ENCODE data around the gene CEL.
"Not testable (repeated sequence)": the region's sequence is repeated elsewhere in the genome, so short reads cannot be mapped to it uniquely, and the experiment has no call there.

Gene CEL

DNA sequence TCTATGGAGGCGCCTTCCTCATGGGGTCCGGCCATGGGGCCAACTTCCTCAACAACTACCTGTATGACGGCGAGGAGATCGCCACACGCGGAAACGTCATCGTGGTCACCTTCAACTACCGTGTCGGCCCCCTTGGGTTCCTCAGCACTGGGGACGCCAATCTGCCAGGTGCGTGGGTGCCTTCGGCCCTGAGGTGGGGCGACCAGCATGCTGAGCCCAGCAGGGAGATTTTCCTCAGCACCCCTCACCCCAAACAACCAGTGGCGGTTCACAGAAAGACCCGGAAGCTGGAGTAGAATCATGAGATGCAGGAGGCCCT is 3.2 kb downstream of the CEL start:
- DNase-seq = no peak

DNA sequence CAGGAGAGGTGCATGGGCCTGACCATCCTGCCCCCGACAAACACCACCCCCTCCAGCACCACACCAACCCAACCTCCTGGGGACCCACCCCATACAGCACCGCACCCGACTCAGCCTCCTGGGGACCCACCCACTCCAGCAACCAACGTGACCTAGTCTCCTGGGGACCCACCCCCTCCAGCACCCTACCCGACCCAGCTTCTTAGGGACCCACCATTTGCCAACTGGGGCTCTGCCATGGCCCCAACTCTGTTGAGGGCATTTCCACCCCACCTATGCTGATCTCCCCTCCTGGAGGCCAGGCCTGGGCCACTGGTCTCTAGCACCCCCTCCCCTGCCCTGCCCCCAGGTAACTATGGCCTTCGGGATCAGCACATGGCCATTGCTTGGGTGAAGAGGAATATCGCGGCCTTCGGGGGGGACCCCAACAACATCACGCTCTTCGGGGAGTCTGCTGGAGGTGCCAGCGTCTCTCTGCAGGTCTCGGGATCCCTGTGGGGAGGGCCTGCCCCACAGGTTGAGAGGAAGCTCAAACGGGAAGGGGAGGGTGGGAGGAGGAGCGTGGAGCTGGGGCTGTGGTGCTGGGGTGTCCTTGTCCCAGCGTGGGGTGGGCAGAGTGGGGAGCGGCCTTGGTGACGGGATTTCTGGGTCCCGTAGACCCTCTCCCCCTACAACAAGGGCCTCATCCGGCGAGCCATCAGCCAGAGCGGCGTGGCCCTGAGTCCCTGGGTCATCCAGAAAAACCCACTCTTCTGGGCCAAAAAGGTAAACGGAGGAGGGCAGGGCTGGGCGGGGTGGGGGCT is 4.6 kb downstream of the CEL start:
- DNase-seq = no peak

DNA sequence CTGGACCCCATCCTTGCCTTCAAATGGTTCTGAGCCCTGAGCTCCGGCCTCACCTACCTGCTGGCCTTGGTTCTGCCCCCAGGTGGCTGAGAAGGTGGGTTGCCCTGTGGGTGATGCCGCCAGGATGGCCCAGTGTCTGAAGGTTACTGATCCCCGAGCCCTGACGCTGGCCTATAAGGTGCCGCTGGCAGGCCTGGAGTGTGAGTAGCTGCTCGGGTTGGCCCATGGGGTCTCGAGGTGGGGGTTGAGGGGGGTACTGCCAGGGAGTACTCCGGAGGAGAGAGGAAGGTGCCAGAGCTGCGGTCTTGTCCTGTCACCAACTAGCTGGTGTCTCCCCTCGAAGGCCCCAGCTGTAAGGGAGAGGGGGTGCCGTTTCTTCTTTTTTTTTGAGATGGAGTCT is 5.2 kb downstream of the CEL start:
- no peak for DNase-seq

DNA sequence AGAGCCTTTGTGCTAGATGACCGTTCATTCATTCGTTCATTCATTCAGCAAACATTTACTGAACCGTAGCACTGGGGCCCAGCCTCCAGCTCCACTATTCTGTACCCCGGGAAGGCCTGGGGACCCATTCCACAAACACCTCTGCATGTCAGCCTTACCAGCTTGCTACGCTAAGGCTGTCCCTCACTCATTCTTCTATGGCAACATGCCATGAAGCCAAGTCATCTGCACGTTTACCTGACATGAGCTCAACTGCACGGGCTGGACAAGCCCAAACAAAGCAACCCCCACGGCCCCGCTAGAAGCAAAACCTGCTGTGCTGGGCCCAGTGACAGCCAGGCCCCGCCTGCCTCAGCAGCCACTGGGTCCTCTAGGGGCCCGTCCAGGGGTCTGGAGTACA is 6.0 kb downstream of the CEL start:
- no peak for DNase-seq

DNA sequence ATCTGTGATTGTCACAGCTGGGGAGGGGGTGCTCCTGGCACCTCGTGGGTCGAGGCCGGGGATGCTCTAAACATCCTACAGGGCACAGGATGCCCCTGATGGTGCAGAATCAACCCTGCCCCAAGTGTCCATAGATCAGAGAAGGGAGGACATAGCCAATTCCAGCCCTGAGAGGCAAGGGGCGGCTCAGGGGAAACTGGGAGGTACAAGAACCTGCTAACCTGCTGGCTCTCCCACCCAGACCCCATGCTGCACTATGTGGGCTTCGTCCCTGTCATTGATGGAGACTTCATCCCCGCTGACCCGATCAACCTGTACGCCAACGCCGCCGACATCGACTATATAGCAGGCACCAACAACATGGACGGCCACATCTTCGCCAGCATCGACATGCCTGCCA is 6.7 kb downstream of the CEL start:
- not testable (repeated sequence) for DNase-seq

DNA sequence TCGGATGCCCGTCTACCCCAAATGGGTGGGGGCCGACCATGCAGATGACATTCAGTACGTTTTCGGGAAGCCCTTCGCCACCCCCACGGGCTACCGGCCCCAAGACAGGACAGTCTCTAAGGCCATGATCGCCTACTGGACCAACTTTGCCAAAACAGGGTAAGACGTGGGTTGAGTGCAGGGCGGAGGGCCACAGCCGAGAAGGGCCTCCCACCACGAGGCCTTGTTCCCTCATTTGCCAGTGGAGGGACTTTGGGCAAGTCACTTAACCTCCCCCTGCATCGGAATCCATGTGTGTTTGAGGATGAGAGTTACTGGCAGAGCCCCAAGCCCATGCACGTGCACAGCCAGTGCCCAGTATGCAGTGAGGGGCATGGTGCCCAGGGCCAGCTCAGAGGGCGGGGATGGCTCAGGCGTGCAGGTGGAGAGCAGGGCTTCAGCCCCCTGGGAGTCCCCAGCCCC is 8.8 kb downstream of the CEL start:
- DNase-seq = not testable (repeated sequence)

DNA sequence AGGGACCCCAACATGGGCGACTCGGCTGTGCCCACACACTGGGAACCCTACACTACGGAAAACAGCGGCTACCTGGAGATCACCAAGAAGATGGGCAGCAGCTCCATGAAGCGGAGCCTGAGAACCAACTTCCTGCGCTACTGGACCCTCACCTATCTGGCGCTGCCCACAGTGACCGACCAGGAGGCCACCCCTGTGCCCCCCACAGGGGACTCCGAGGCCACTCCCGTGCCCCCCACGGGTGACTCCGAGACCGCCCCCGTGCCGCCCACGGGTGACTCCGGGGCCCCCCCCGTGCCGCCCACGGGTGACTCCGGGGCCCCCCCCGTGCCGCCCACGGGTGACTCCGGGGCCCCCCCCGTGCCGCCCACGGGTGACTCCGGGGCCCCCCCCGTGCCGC is 9.2 kb downstream of the CEL start:
- DNase-seq = not testable (repeated sequence)

DNA sequence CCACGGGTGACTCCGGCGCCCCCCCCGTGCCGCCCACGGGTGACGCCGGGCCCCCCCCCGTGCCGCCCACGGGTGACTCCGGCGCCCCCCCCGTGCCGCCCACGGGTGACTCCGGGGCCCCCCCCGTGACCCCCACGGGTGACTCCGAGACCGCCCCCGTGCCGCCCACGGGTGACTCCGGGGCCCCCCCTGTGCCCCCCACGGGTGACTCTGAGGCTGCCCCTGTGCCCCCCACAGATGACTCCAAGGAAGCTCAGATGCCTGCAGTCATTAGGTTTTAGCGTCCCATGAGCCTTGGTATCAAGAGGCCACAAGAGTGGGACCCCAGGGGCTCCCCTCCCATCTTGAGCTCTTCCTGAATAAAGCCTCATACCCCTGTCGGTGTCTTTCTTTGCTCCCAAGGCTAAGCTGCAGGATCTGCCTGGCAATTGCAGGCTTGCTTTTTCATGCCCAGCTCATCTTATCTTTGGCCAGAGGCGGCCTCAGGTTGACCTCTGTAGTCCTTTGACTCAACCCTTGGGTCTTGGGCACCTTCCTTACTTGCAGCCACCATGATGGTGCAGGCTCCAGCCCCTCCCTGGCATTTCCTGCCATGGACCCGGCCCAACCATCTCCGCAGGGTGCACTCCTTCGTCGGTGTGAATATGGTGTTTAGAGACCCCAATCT is 9.8 kb downstream of the CEL start:
- DNase-seq = no peak

DNA sequence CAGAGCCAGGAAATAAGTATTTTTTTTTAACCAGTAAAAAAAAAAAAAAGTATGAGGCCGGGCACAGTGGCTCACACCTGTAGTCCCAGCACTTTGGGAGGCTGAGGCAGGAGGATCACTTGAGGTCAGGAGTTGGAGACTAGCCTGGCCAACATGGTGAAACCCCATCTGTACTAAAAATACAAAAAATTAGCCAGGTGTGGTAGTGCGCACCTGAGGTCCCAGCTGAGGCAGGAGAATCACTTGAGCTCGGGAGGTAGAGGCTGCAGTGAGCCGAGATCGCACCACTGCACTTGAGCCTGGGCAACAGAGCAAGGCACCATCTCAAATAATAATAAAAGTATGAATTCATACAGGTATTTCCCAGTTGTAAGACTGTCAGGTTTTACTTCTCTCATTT is 10.4 kb downstream of the CEL start:
- not testable (repeated sequence) for DNase-seq

DNA sequence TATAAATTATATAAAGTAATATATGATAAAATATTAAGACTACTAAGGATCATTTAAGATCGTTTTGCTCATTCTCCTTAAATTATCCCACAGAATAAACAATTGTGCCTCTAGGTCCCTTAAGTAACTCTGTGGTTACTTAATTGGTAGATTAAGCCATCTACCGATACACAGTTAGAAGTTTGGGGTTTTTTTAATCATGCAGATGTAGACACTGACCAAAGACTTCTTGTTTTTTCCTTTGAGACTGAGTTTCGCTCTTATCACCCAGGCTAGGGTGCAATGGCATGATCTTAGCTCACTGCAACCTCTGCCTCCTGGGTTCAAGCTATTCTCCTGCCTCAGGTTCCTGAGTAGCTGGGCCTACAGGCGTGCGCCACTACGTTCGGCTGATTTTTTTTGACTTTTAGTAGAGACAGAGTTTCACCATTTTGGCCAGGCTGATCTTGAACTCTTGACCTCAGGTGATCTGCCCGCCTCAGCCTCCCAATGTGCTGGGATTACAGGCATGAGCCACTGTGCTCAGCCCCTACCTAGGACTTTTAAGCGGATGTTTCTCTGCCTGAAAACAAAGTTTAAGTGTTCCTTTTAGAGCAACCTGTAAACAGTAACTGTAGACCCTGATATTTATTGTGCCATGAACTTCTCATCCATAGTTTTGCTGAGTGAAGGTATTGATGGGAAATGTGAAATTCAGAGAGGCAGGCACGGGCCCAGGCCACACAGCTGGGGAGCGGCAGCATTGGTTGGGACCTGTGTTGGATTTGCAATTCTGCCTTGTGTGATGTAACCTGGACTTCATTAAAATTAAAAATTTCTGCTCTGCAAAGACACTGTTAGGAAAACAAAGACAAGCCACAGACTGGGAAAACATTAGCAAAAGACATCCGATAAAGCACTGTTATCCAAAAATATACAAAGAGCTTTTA is 11.6 kb downstream of the CEL start:
- DNase-seq = no peak

DNA sequence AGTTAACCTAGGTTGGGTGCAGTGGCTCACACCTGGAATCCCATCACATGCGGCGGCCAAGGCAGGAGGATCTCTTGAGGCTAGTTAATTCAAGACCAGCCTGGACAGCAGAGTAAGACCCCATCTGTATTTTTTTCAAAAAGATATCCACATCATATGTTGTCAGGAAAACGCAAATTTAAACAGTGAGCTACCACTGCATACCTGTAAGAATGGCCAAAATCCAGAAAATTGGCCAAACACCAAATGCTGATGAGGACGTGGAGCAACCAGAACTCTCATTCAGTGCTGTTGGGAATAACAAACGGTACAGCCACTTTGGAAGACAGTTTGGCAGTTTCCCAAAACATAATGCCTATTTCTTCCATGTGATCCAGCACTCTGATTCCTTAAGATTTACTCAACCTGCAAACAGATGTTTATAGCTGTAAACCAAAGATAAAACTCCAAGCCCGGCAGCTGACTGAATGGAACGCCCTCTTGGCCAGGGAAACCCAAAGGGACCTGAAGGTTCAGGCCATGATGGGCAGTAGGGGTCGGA is 12.4 kb downstream of the CEL start:
- DNase-seq = no peak

DNA sequence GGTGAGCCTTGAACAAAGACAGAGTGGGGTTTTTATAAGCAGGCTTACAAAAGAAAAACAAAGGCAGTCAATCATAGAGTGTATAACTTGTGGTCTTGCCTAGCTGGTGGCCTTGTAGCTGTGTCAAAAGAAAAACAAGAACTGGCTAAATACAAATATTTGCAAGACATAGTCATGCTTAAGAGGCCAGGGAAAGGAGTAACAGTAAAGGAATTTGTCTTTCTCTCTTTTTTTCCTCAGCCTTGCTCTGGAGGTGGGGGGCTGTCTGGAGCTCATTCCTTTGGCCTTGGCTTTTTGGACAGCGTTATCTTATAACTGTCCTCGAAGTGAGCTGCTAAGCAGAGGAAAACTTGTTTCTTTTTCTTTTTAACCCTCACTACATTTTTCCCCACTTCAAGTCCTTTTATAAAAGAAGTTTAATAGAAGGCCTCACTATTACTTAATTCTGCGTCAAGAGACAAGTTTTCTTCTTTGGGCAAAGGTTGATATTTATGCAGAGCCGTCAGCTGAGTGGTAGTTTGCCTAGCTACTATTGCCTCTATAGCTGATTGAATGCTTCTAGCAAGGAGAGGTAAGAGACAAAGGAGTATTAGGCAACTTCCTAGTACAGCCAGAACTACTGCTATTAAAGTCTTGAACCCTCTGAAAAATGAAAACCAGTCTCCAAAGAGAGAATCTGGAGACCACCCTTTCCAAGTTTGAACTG is 14.3 kb downstream of the CEL start:
- no peak for DNase-seq

DNA sequence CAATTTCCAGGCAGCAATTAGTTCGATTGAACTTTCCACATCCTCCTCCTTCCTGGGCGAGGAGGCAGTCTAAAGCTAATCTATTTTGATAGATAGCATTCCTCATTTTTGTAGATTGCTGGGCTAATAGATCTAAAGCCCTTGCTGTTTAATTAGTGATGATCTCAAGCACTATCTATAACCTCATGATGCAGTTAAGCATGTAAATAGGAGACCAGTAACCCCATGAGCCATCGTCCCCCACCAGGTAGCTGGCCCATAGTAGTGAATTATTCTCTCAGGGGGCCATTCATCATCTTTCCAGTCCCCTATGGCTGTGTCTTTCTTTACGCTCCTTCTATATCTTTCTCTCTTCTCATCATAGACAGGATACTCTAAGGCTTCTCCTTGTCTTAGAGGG is 14.9 kb downstream of the CEL start:
- no peak for DNase-seq

DNA sequence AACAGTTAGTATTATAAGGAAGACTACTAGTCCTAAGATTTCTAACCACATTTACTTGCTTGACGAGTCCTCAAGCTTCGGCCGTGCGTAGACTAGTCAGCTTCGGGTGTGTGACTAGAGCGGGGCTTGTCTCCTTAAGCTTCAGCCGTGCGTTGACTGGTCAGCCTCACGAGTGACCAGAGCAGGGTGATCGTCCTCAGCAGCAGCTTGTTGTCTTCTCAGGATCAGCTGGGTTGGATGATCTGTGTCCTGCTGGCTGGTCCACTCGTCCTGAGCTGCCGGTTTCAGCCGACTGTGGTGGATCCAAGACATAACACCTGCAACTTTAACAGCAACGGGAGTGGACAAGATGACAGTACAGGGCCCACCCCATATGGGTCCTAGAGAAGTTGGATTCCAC is 16.7 kb downstream of the CEL start:
- DNase-seq = no peak

DNA sequence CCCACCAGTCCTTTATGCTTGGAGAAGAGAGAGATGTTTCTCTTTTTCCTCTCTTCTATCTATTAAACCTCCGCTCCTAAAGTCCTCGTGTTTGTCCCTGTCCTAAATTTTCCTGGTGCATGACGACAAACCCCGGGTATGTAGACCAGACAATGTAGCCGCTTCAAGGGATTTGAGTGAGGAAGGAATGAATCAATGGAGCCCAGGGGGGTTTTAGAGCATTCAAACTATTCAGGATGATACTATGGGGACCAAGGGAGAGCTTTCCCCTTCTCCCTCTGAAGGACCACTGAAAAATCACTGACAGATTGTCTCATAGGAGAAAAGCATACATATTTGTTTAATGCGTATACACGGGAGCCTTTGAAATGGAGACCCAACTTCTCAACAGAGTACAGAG is 18.4 kb downstream of the CEL start:
- no peak for DNase-seq

DNA sequence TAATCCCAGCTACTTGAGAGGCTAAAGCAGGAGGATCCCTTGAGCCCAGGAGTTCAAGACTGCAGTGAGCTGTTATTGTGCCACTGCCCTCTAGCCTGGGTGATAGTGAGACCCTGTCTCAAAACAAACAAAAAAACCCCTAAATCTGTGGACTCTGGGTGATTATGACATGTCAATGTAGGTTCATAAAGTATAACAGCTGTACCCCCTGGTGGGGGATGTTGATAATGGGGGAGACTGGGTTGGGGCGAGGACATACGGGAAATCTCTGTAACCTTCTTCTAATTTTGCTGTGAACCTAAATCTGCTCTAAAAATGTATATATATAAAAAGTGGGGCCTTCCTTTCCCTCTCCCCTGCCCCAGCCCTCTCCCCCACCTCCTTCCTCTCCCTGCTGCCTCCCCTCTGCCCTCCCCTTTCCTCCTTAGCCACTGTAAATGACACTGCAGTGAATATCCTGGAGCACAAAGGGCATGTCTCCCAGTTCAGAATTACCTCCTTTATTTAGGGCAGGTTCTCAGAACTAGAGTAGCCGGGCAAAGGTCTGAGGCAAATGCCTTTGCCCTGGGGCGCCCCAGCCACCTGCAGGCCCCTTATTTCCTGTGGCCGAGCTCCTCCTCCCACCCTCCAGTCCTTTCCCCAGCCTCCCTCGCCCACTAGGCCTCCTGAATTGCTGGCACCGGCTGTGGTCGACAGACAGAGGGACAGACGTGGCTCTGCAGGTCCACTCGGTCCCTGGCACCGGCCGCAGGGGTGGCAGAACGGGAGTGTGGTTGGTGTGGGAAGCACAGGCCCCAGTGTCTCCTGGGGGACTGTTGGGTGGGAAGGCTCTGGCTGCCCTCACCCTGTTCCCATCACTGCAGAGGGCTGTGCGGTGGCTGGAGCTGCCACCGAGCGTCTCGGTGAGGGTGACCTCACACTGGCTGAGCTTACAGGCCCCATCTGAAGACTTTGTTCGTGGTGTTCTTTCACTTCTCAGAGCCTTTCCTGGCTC is 19.3 kb downstream of the CEL start:
- DNase-seq = not testable (repeated sequence)

DNA sequence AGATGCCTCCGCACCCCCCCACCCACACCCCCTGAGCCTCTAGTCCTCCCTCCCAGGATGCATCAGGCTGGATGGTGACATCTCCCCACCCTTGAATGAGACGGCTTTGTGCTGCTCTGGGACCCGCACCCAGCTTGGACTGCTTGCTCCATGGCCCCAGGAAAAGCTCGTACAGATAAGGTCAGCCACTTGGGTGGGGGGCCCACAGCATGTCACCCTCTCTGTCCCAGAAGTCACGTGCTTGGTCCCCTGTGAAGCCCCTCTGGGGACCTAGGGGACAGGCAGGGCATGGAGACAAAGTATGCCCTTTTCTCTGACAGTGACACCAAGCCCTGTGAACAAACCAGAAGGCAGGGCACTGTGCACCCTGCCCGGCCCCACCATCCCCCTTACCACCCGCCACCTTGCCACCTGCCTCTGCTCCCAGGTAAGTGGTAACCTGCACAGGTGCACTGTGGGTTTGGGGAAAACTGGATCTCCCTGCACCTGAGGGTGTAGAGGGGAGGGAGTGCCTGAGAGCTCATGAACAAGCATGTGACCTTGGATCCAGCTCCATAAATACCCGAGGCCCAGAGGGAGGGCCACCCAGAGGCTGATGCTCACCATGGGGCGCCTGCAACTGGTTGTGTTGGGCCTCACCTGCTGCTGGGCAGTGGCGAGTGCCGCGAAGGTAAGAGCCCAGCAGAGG is 20.3 kb downstream of the CEL start:
- not testable (repeated sequence) for DNase-seq

DNA sequence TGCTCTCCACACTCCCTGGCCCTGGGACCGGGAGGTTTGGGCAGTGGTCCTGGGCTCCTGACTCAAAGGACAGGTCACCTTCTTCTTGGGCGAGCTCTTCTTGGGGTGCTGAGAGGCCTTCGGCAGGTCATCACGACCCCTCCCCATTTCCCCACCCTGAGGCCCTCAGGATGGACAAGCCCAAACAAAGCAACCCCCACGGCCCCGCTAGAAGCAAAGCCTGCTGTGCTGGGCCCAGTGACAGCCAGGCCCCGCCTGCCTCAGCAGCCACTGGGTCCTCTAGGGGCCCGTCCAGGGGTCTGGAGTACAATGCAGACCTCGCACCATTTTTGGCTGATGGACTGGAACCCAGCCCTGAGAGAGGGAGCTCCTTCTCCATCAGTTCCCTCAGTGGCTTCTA is 21.9 kb downstream of the CEL start:
- not testable (repeated sequence) for DNase-seq

DNA sequence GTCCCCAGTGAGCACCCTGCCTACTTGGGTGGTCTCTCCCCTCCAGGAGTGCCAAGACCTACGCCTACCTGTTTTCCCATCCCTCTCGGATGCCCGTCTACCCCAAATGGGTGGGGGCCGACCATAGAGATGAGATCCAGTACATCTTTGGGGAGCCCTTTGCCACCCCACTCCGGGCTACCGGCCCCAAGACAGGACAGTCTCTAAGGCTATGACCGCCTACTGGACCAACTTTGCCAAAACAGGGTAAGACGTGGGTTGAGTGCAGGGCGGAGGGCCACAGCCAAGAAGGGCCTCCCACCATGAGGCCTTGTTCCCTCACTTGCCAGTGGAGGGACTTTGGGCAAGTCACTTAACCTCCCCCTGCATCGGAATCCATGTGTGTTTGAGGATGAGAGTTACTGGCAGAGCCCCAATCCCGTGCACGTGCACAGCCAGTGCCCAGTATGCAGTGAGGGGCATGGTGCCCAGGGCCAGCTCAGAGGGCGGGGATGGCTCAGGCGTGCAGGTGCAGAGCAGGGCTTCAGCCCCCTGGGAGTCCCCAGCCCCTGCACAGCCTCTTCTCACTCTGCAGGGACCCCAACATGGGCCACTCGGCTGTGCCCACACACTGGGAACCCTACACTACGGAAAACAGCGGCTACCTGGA is 24.6 kb downstream of the CEL start:
- DNase-seq = not testable (repeated sequence)

DNA sequence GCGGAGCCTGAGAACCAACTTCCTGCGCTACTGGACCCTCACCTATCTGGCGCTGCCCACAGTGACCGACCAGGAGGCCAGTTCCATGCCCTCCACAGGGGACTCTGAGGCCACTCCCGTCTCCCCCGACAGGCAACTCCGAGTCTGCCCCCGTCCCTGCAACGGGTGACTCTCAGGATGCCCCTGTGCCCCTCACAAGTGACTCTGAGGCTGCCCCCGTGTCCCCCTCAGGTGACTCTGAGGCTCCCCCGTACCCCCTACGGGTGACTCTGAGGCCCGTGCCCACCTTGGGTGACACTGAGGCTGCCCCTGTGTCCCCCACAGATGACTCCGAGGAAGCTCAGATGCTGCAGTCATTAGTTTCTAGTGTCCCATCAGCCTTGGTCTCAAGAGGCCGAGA is 25.1 kb downstream of the CEL start:
- DNase-seq = no peak
